WTC11 (cell line): Measurements from ENCODE around the gene SHISA9.

Experiments
- EMX1 ChIP-seq: fragments of 250-450 bp; sonication (Bioruptor Pico); IDR thresholded peaks from 2 replicates; pipeline ENCODE4 v1.8.0; 2021; ENCODE audit warnings: mild to moderate bottlenecking
- ESRRA ChIP-seq: sonication (generic); formaldehyde crosslinking; IDR thresholded peaks from 2 replicates; pipeline ENCODE4 v1.8.1; 2022; ENCODE audit warnings: mild to moderate bottlenecking, missing genetic modification reagents, borderline replicate concordance
- ETV6 ChIP-seq: sonication (generic); formaldehyde crosslinking; IDR thresholded peaks from 2 replicates; pipeline ENCODE4 v1.8.1; 2022; ENCODE audit warnings: mild to moderate bottlenecking, missing genetic modification reagents
- ZBTB21 ChIP-seq: sonication (generic); formaldehyde crosslinking; IDR thresholded peaks from 2 replicates; pipeline ENCODE4 v1.8.1; 2023; ENCODE audit warnings: mild to moderate bottlenecking, missing genetic modification reagents, borderline replicate concordance
- ZNF232 ChIP-seq: sonication (generic); formaldehyde crosslinking; IDR thresholded peaks from 2 replicates; pipeline ENCODE4 v1.8.0; 2022; ENCODE audit warnings: mild to moderate bottlenecking, missing genetic modification reagents
- ZNF263 ChIP-seq: sonication (generic); formaldehyde crosslinking; IDR thresholded peaks from 2 replicates; pipeline ENCODE4 v1.8.1; 2022; ENCODE audit warnings: low read depth, mild to moderate bottlenecking, moderate library complexity, missing genetic modification reagents
- TF ChIP-seq, protein P1 (sequence below): fragments of 200-600 bp; IDR thresholded peaks from 2 replicates; pipeline ENCODE4 v1.8.0; 2022; ENCODE audit warnings: antibody characterized with exemption
- TF ChIP-seq, protein P2 (sequence below): sonication (generic); formaldehyde crosslinking; IDR thresholded peaks from 2 replicates; pipeline ENCODE4 v1.8.0; 2022; ENCODE audit warnings: mild to moderate bottlenecking, missing genetic modification reagents
- TF ChIP-seq, protein P3 (sequence below): sonication (generic); formaldehyde crosslinking; IDR thresholded peaks from 2 replicates; pipeline ENCODE4 v1.8.0; 2022; ENCODE audit warnings: missing genetic modification reagents

DNA sequence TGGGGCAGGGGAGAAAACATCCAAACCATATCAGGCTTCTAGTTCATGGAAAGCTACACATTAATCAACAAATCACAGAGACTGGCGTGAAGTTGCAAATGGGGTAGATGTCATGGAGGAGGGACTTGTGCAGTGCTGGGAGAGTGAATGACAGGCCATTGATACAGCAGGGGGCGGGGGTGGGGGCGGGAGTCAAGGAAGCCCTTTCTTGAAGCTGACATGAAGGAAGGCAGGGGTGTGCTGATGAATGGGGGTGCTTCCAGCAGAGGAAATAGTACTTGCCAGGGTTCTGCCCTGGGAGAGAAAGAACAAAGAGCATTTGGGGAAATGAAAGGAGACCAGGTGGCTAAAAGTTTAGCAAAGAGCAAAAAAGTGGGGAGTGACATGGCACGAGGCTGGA is 269.9 kb downstream of the SHISA9 start:
- TF ChIP-seq, protein P1, sequence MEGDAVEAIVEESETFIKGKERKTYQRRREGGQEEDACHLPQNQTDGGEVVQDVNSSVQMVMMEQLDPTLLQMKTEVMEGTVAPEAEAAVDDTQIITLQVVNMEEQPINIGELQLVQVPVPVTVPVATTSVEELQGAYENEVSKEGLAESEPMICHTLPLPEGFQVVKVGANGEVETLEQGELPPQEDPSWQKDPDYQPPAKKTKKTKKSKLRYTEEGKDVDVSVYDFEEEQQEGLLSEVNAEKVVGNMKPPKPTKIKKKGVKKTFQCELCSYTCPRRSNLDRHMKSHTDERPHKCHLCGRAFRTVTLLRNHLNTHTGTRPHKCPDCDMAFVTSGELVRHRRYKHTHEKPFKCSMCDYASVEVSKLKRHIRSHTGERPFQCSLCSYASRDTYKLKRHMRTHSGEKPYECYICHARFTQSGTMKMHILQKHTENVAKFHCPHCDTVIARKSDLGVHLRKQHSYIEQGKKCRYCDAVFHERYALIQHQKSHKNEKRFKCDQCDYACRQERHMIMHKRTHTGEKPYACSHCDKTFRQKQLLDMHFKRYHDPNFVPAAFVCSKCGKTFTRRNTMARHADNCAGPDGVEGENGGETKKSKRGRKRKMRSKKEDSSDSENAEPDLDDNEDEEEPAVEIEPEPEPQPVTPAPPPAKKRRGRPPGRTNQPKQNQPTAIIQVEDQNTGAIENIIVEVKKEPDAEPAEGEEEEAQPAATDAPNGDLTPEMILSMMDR = no peak
- TF ChIP-seq, protein P2, sequence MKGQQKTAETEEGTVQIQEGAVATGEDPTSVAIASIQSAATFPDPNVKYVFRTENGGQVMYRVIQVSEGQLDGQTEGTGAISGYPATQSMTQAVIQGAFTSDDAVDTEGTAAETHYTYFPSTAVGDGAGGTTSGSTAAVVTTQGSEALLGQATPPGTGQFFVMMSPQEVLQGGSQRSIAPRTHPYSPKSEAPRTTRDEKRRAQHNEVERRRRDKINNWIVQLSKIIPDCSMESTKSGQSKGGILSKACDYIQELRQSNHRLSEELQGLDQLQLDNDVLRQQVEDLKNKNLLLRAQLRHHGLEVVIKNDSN (CRISPR knock-in tag) = no peak
- TF ChIP-seq ZBTB21 (CRISPR knock-in tag) = no peak
- TF ChIP-seq ZNF263 = no peak
- no peak for TF ChIP-seq ESRRA (CRISPR knock-in tag)
- TF ChIP-seq, protein P3, sequence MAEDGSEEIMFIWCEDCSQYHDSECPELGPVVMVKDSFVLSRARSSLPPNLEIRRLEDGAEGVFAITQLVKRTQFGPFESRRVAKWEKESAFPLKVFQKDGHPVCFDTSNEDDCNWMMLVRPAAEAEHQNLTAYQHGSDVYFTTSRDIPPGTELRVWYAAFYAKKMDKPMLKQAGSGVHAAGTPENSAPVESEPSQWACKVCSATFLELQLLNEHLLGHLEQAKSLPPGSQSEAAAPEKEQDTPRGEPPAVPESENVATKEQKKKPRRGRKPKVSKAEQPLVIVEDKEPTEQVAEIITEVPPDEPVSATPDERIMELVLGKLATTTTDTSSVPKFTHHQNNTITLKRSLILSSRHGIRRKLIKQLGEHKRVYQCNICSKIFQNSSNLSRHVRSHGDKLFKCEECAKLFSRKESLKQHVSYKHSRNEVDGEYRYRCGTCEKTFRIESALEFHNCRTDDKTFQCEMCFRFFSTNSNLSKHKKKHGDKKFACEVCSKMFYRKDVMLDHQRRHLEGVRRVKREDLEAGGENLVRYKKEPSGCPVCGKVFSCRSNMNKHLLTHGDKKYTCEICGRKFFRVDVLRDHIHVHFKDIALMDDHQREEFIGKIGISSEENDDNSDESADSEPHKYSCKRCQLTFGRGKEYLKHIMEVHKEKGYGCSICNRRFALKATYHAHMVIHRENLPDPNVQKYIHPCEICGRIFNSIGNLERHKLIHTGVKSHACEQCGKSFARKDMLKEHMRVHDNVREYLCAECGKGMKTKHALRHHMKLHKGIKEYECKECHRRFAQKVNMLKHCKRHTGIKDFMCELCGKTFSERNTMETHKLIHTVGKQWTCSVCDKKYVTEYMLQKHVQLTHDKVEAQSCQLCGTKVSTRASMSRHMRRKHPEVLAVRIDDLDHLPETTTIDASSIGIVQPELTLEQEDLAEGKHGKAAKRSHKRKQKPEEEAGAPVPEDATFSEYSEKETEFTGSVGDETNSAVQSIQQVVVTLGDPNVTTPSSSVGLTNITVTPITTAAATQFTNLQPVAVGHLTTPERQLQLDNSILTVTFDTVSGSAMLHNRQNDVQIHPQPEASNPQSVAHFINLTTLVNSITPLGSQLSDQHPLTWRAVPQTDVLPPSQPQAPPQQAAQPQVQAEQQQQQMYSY (CRISPR knock-in tag) = no peak
- no peak for TF ChIP-seq EMX1 (CRISPR knock-in tag)
- TF ChIP-seq ZNF232 (CRISPR knock-in tag) = no peak
- no peak for TF ChIP-seq ETV6 (CRISPR knock-in tag)
